ENCODE results near the gene NOXA1.

The NOXA1 gene

DNA sequence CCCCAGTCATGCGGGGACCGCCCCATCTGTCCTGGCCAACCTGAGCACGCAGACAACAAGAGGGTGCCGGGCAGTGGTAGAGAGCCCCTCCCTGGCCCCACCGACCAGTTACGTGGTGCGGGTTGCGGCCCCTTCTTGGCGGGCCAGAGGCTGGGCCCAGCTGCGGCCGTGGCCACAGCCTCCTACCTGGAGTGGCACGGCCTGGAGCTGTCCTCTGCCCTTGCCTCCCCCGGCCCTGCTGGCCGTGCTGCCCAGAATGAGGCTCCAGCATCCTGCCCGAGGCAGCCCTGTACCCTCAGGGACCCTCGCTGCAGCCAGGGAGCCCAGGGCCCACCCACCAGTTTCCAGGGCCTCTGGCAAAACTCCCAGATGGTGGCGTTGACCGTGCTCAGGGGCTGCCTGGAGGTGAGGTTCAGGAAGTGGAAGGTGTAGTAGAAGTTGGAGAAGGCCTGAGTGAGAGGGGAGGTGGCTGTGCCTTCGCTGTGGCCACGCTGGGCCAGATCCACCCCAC lies 12.2 kb downstream of the NOXA1 start:
- Mint-ChIP-seq H3K36me3 (no peaks in the 10 kb centered on the region), H3K4me3 (no peak overlapping the region), H3K27me3 (no peaks in the 10 kb centered on the region), H3K27ac (no peak overlapping the region), H3K4me1 (ENCODE audit: low read depth) (no peaks in the 10 kb centered on the region), H3K9me3 (ENCODE audit: low read depth) (no peaks in the 10 kb centered on the region)

DNA sequence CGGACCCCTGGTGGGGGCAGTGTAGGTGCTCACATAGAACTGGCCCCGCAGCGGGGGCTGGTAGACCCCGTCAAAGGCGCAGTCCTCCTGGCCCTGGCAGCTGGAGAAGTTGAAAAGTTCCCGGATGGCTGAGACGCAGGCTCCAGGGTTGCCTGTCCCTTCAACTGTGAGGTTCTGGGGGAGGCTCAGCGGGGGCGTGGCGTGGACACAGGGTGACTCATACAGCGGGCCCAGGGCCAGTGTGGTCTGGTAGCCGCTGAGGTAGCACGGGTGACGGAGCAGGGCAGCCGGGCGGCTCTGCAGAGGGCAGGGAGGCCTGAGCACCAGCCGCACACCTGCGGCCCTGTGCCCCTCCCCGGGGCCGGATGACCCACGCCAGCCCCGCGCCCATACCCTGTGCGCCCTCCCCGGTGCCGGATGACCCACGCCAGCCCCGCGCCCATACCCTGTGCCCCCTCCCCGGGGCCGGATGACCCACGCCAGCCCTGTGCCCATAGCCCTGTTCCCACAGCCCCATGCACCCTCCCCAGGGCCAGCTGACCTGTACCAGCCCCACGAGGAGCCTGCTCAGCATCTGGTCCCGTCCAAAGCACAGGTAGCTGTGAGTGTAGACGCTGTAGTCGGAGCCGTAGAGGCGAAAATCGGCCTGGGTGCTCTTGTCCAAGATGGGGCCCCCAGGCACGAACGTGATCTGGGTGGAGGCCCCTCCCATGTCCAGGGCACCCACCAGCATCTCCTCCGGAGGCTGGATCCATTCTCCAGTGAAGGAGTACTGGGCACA lies 13.0 kb downstream of the NOXA1 start:
- Mint-ChIP-seq H3K36me3 (no peaks in the 10 kb centered on the region), H3K27me3 (no peaks in the 10 kb centered on the region), H3K27ac (no peak overlapping the region), H3K4me3 (no peak overlapping the region), H3K9me3 (ENCODE audit: low read depth) (no peaks in the 10 kb centered on the region), H3K4me1 (ENCODE audit: low read depth) (no peaks in the 10 kb centered on the region)

GRCh38 chr9:137436761-137437600 lies 13.8 kb downstream of the NOXA1 start:
- Mint-ChIP-seq H3K36me3 (no peaks in the 10 kb centered on the region), H3K27me3 (peaks cover 2% of the 10 kb centered on the region), H3K9me3 (ENCODE audit: low read depth) (no peaks in the 10 kb centered on the region), H3K27ac (no peak overlapping the region), H3K4me1 (ENCODE audit: low read depth) (peaks cover 2% of the 10 kb centered on the region), H3K4me3 (no peak overlapping the region)

DNA sequence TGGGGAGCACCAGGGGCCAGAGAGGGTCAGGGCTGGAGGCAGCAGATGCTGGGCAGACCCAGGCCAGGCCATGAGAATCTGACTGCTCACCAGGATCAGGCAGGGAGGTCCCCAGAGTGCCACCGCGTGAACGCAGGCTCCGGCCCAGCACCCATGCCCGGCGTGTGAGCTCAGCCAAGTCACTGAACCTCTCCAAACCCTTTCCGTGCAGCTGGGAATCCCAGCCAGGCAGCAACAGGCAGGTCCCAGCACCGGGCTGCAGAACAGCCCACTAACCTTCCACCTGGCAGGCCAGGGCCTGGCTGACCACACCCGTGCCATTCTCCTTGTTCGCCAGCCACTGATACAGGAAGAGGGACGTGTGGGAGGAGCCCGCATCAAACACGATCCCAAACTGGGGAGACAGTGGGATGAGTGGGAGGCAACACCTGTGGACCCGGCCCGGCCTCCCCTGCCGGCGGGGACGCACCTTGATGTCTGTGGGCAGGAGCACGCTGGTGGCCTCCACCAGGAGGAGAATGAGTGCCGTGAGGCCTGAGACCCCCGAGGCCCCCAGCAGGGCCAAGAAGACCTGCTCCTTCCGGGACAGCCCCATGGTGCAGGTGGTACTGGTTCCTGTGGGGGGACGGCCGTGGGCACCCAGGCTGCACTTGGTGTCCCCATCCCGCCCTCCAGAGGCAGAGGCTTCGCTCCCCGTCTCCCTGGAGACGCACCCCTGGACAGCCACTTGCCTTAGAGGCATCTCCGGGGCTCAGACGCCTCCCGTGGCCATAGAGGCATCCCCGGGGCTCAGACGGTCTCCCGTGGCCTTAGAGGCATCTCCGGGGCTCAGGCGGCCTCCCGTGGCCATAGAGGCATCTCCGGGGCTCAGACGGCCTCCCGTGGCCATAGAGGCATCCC lies 14.7 kb downstream of the NOXA1 start:
- no peaks in the 10 kb centered on the region for H3K9me3 Mint-ChIP-seq (ENCODE audit: low read depth)
- H3K27ac Mint-ChIP-seq, result no peak overlapping the region
- H3K4me3 Mint-ChIP-seq, result no peak overlapping the region
- H3K4me1 Mint-ChIP-seq (ENCODE audit: low read depth), result peaks cover 3% of the 10 kb centered on the region
- H3K36me3 Mint-ChIP-seq, result no peaks in the 10 kb centered on the region
- peaks cover 4% of the 10 kb centered on the region for H3K27me3 Mint-ChIP-seq

GRCh38 chr9:137438591-137439157 lies 15.5 kb downstream of the NOXA1 start:
- Mint-ChIP-seq H3K27ac (no peak overlapping the region), H3K27me3 (peaks cover 6% of the 10 kb centered on the region), H3K4me3 (no peak overlapping the region)

GRCh38 chr9:137439158-137439714 lies 16.0 kb downstream of the NOXA1 start:
- H3K4me1 Mint-ChIP-seq (ENCODE audit: low read depth), result peaks cover 3% of the 10 kb centered on the region
- H3K27me3 Mint-ChIP-seq, result peaks cover 6% of the 10 kb centered on the region
- H3K4me3 Mint-ChIP-seq, result peak overlapping the region; percentile 10
- no peak overlapping the region for H3K27ac Mint-ChIP-seq
- no peaks in the 10 kb centered on the region for H3K9me3 Mint-ChIP-seq (ENCODE audit: low read depth)
- no peaks in the 10 kb centered on the region for H3K36me3 Mint-ChIP-seq

More at GRCh38 chr9:137438591-137439157, 15.5 kb downstream of the NOXA1 start:
- Mint-ChIP-seq H3K9me3 (ENCODE audit: low read depth) (no peaks in the 10 kb centered on the region), H3K4me1 (ENCODE audit: low read depth) (peaks cover 3% of the 10 kb centered on the region), H3K36me3 (no peaks in the 10 kb centered on the region)

DNA sequence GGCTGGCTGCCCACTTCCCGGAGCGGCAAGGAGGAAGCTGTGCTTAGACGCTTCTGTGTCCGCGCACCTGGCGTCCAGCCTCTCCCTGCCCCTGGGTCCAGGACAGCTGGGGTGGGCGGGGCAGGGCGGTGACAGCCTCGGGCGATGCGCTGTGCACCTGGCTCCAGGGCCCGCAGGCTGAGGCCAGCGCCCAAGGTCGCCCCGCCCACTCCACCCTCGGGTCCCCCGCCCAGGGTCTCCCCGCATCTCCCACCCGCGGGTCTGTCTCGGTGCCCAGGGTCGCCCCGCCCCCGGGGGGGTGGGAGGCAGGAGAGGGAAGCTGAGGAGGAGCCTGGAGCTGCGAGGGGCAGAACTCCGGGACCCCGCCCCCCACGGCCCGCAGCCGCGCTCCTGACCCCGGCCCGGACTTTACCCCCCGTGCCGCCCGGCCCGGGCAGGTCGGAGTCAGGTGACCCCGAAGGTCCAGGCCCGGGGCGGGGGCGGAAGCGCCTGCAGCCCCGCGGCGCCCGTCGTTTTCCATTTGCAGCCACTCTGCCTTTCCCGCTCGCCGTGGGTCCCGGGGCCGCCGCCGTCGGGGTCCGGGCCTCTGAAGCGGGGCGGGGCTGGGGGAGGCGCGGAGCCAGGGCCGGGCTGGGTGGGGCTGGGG lies 18.2 kb downstream of the NOXA1 start, which contains the start of gene ENTPD8:
TSS of gene ENTPD8 (minus strand) at position 69 of the 646 bp plus-strand sequence. CDS start 3,072 bp downstream, outside the sequence.
- H3K36me3 Mint-ChIP-seq, result no peaks in the 10 kb centered on the region
- peak within 1 kb of the TSS; percentile 73 for H3K4me3 Mint-ChIP-seq
- no peak within 1 kb of the TSS for H3K27ac Mint-ChIP-seq
- H3K27me3 Mint-ChIP-seq, result peaks cover 6% of the 10 kb centered on the region
- peaks cover 10% of the 10 kb centered on the region for H3K4me1 Mint-ChIP-seq (ENCODE audit: low read depth)
- H3K9me3 Mint-ChIP-seq (ENCODE audit: low read depth), result no peaks in the 10 kb centered on the region

DNA sequence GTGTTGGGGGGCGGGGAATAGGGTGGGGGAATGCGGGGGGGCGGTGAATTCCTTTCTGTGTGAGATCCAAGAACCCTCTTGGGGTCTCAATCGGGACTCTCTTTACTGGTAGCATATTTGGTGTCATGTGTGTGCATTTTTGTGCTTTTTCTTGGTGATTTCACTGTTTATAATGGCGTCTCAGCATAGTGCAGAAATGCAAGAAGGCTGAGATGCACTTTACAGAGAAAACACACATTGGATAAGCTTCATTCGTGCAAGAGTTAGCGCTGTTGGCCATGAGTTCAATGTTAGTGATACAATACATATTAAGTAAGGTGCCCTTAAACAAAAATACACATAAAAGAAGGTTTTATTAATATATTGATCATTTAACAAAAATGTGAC lies 18.7 kb downstream of the NOXA1 start:
- Mint-ChIP-seq H3K27ac (no peak overlapping the region), H3K4me1 (ENCODE audit: low read depth) (peaks cover 10% of the 10 kb centered on the region), H3K36me3 (no peaks in the 10 kb centered on the region), H3K9me3 (ENCODE audit: low read depth) (no peaks in the 10 kb centered on the region), H3K27me3 (peaks cover 6% of the 10 kb centered on the region), H3K4me3 (peak overlapping the region; percentile 73)

DNA sequence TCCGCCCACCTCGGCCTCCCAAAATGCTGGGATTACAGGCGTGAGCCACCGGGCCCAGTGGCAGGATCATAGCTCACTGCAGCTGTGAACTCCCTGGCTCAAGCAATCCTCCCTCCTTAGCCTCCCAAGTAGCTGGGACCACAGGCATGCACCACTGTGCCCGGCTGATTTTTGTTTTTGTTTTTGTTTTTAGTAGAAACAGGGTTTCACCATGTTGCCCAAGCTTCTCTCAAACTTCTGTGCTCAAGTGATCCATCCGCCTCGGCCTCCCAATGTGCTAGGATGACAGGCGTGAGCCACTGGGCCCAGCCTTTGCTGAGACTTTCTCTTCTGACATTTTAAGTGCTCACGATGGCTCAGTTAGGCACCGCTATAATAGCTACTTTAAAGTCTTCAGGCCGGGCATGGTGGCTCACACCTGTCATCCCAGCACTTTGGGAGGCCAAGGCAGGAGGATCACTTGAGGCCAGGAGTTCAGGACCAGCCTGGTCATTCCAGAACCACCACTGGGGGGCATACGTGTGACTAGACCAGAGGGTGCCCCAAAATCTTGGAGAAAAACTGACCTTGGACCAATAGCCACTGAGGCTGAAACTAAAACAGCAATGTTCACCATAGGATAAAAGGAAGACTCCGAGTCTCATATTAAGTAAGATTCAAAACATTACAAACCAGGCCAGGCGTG lies 21.1 kb downstream of the NOXA1 start:
- H3K27me3 Mint-ChIP-seq, result peaks cover 6% of the 10 kb centered on the region
- no peak overlapping the region for H3K27ac Mint-ChIP-seq
- no peaks in the 10 kb centered on the region for H3K36me3 Mint-ChIP-seq
- H3K4me3 Mint-ChIP-seq, result no peak overlapping the region
- peaks cover 12% of the 10 kb centered on the region for H3K4me1 Mint-ChIP-seq (ENCODE audit: low read depth)
- no peaks in the 10 kb centered on the region for H3K9me3 Mint-ChIP-seq (ENCODE audit: low read depth)

GRCh38 chr9:137445275-137445807 lies 22.1 kb downstream of the NOXA1 start:
- no peaks in the 10 kb centered on the region for H3K36me3 Mint-ChIP-seq
- peaks cover 14% of the 10 kb centered on the region for H3K4me1 Mint-ChIP-seq (ENCODE audit: low read depth)
- peaks cover 6% of the 10 kb centered on the region for H3K27me3 Mint-ChIP-seq
- H3K9me3 Mint-ChIP-seq (ENCODE audit: low read depth), result no peaks in the 10 kb centered on the region
- H3K27ac Mint-ChIP-seq, result no peak overlapping the region
- H3K4me3 Mint-ChIP-seq, result no peak overlapping the region

DNA sequence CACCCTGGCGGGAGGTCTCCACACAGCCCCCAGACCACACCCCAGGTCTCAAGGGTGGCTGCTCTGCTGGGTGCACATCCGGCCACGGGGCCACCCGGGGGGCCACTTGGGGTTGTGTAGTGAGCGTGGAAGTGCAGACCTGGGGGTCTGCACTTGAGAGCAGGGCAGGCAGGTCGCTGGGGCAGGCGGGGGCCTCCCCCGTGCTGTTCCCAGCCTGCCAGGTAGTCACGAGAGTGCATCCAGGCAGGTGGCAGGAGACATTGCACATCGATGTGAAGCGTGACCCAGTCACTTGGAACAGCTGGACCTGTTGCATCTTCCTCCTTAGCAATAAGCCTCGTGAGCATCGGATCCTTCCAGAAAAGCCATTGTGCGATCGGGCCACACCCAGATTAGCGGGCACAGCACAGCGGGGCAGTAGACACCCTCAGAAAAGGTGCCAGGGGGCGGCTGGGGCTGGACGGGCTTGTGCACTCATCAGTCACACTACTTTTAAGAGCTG lies 22.8 kb downstream of the NOXA1 start:
- Mint-ChIP-seq H3K4me3 (no peak overlapping the region), H3K9me3 (ENCODE audit: low read depth) (no peaks in the 10 kb centered on the region), H3K4me1 (ENCODE audit: low read depth) (peaks cover 17% of the 10 kb centered on the region), H3K27ac (no peak overlapping the region), H3K36me3 (no peaks in the 10 kb centered on the region), H3K27me3 (peaks cover 6% of the 10 kb centered on the region)

- no peak overlapping the region for H3K27ac Mint-ChIP-seq
- no peaks in the 10 kb centered on the region for H3K9me3 Mint-ChIP-seq (ENCODE audit: low read depth)
- no peaks in the 10 kb centered on the region for H3K36me3 Mint-ChIP-seq
- H3K4me3 Mint-ChIP-seq, result no peak overlapping the region
- peaks cover 15% of the 10 kb centered on the region for H3K4me1 Mint-ChIP-seq (ENCODE audit: low read depth)
- H3K27me3 Mint-ChIP-seq, result peaks cover 4% of the 10 kb centered on the region
These were observed 23.8 kb downstream of the NOXA1 start for GRCh38 chr9:137446851-137447471.

Data from activated naive CD8-positive, alpha-beta T cell (primary cell).